Activated B cell treated with CpG ODN at 0.5 μM for 24 hours (primary cell): Measurements from ENCODE around the gene LPIN2. TPM values are rescaled to one million over a fixed set of nuclear protein-coding genes. Genes with fewer than 3 reads are reported as not detected.
"Not testable (repeated sequence)": the region's sequence is repeated elsewhere in the genome, so short reads cannot be mapped to it uniquely, and the experiment has no call there.

Source experiments
- ATAC-seq: fragments of 200-7000 bp; cut with Tn5 transposase; one replicate; pipeline ENCODE4 v1.10.0; 2021; ENCODE audit warnings: low read depth, mild to moderate bottlenecking, moderate library complexity
- CTCF ChIA-PET: fragments of 350-600 bp; sonication (Branson Sonifier 250); formaldehyde crosslinking; loops from one replicate; lab custom pipeline; 2021; ENCODE audit warnings: antibody characterized with exemption; lab: Charles Lee
- POLR2A ChIA-PET: fragments of 350-600 bp; sonication (Branson Sonifier 250); formaldehyde crosslinking; loops from one replicate; lab custom pipeline; 2021; ENCODE audit warnings: antibody characterized with exemption; lab: Charles Lee
- DNase-seq: peaks from one replicate; pipeline ENCODE4 v3.0.0; 2022
- H3K27ac Mint-ChIP-seq: one replicate; pipeline ENCODE4 v1.8.0; 2020; ENCODE audit warnings: mixed read lengths
- H3K27me3 Mint-ChIP-seq: one replicate; pipeline ENCODE4 v1.8.0; 2021; ENCODE audit warnings: mixed read lengths
- H3K36me3 Mint-ChIP-seq: one replicate; pipeline ENCODE4 v1.8.0; 2021; ENCODE audit warnings: low read depth, mixed read lengths
- H3K4me1 Mint-ChIP-seq: one replicate; pipeline ENCODE4 v1.8.0; 2021; ENCODE audit warnings: mixed read lengths
- H3K4me3 Mint-ChIP-seq: one replicate; pipeline ENCODE4 v1.8.0; 2020; ENCODE audit warnings: mild to moderate bottlenecking, mixed read lengths
- H3K9me3 Mint-ChIP-seq: one replicate; pipeline ENCODE4 v1.8.0; 2020; ENCODE audit warnings: mixed read lengths
- CTCF ChIP-seq: fragments of 200-600 bp; IDR thresholded peaks from one replicate; pipeline ENCODE4 v1.8.0; 2022; ENCODE audit warnings: antibody characterized with exemption, mild to moderate bottlenecking
- intact Hi-C: fragments of 100-400 bp; cut with micrococcal nuclease; formaldehyde crosslinking; loops from one replicate; pipeline ENCODE4 v1.15.1; 2024
- total RNA-seq: library from RNA; stranded (reverse); gene quantifications from 2 replicates; pipeline ENCODE4 v1.2.3, GENCODE V29; 2022

Gene LPIN2
- total RNA-seq, 1 donor from 2014 or later: 24.4 TPM

- Mint-ChIP-seq H3K27me3 (no peaks in the 10 kb centered on the region), H3K4me3 (no peak overlapping the region), H3K27ac (no peak overlapping the region), H3K4me1 (peaks cover 23% of the 10 kb centered on the region), H3K9me3 (no peaks in the 10 kb centered on the region), H3K36me3 (peaks cover 47% of the 10 kb centered on the region)
- DNase-seq (no peak), ATAC-seq (no peak)
- ChIA-PET CTCF (interaction anchor here (1.3 kb wide), 2 partner anchors 19 to 239 kb away, joined by 3 read pairs; no protein-coding TSS in a partner anchor), POLR2A (interaction anchor here (0.7 to 1.4 kb wide), 5 partner anchors 8 to 322 kb away, joined by 3 to 7 read pairs (median 4); partner anchors contain the start of gene MYL12A)
- intact Hi-C loops: no loop called here
- no peak for TF ChIP-seq CTCF
Observed at GRCh38 chr18:3007491-3007890, 5.5 kb downstream of the LPIN2 start.

- Mint-ChIP-seq H3K36me3 (peaks cover 48% of the 10 kb centered on the region), H3K4me3 (no peak overlapping the region), H3K27me3 (no peaks in the 10 kb centered on the region), H3K4me1 (peaks cover 7% of the 10 kb centered on the region), H3K9me3 (no peaks in the 10 kb centered on the region), H3K27ac (no peak overlapping the region)
- CTCF ChIA-PET: interaction anchor here (1.5 kb wide), 1 partner anchor 11 kb away, joined by 3 read pairs; no protein-coding TSS in a partner anchor
- intact Hi-C loops: no loop called here
- no peak for DNase-seq
- POLR2A ChIA-PET: interaction anchor here (0.6 kb wide), 1 partner anchor 17 kb away, joined by 8 read pairs; no protein-coding TSS in a partner anchor
- no peak for TF ChIP-seq CTCF
- ATAC-seq: no peak
Observed at GRCh38 chr18:3005462-3005861, 7.5 kb downstream of the LPIN2 start.

- POLR2A ChIA-PET, CTCF ChIA-PET, H3K4me1 Mint-ChIP-seq: not testable (repeated sequence)
Observed at GRCh38 chr18:3003766-3004165, 9.2 kb downstream of the LPIN2 start.

GRCh38 chr18:3002732-3003131 is 10.2 kb downstream of the LPIN2 start:
- H3K9me3 Mint-ChIP-seq: no peaks in the 10 kb centered on the region
- DNase-seq (no peak), ATAC-seq (no peak)
- ChIA-PET CTCF (interaction anchor here (0.6 to 1.4 kb wide), 3 partner anchors 70 to 243 kb away, joined by 3 read pairs; no protein-coding TSS in a partner anchor), POLR2A (no interaction called here)
- H3K4me3 Mint-ChIP-seq: no peak overlapping the region
- no peak overlapping the region for H3K27ac Mint-ChIP-seq
- no peaks in the 10 kb centered on the region for H3K27me3 Mint-ChIP-seq
- H3K36me3 Mint-ChIP-seq: peaks cover 34% of the 10 kb centered on the region
- intact Hi-C loops: no loop called here
- no peak for TF ChIP-seq CTCF
- peaks cover 11% of the 10 kb centered on the region for H3K4me1 Mint-ChIP-seq

More at GRCh38 chr18:3003766-3004165, 9.2 kb downstream of the LPIN2 start:
- H3K4me3 Mint-ChIP-seq, H3K27ac Mint-ChIP-seq, DNase-seq, H3K9me3 Mint-ChIP-seq, H3K27me3 Mint-ChIP-seq, ATAC-seq, intact Hi-C loops: not testable (repeated sequence)
- peaks cover 38% of the 10 kb centered on the region for H3K36me3 Mint-ChIP-seq

- no peak for DNase-seq
Observed at GRCh38 chr18:2998644-2999043, 14.3 kb downstream of the LPIN2 start.

More at GRCh38 chr18:2998644-2999043, 14.3 kb downstream of the LPIN2 start:
- POLR2A ChIA-PET: no interaction called here
- intact Hi-C loops: no loop called here
- Mint-ChIP-seq H3K9me3 (no peaks in the 10 kb centered on the region), H3K4me3 (no peak overlapping the region), H3K27me3 (no peaks in the 10 kb centered on the region), H3K36me3 (peaks cover 13% of the 10 kb centered on the region), H3K4me1 (peaks cover 29% of the 10 kb centered on the region), H3K27ac (no peak overlapping the region)
- CTCF ChIA-PET: interaction anchor here (2.3 to 2.5 kb wide), 2 partner anchors 64 to 247 kb away, joined by 9 read pairs; no protein-coding TSS in a partner anchor
- no peak for ATAC-seq
- no peak for TF ChIP-seq CTCF
